Amygdala (tissue), 56 donors: ENCODE measurements around the gene PHTF2.

Experiments used
- DNase-seq, 56 donors: peaks; one replicate each; lab custom pipeline; 2025; lab: John Stamatoyannopoulos, UW

Gene PHTF2

DNA sequence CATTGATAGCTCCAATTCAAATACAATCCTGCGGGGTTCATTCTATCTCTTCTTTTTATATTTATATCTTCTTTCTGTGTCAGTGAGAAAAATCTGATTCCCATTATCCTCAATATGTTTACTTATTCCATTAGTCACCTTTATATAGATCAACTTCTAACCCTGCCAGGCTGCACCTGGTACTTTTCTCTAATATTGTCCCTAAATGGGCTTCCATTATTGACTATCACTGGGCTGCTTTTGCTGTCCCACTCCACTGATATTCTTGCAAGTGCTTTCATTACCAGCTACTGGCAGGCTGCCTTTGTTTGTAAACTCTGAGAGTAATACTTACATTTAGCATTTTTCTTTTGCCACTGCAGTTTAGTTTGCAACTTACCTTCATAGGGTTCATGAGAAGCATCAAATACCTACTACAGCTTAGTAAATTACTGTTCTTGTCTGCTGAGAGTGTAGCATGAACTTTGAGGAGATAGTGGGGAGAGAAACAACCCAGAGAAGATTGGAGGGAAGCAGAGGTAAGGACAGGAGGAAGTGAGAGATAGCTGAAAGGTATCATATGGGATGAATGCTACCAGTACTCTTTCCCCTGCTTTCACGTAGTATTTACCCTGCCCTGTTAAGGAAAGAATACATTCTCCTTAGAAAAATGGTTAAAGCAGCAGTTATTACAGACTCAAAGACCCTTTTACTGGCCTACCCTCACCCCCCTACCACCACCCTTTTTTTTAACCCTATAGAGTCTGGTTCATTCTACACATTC, 119.1 kb downstream of the PHTF2 start:
- no peak for DNase-seq

DNA sequence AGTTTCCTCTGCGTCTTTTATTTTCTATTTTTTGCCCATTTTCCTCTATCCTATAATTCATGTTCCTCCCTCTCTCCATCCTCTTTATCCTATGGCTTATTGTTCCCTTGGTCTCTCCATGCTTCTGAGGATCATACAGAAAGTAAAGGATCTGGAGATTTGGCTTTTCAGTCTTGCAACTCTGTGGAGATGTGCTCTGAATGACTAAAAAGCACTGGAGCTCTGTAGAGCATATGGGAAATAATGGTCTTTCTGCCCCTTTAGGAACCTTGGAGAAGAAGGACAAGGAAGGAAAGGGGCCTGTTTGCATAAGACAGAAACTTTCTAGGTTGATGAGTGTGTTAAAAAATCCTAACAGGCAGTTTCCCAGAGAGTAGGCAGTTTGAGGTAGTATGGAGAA, 120.1 kb downstream of the PHTF2 start:
- DNase-seq, result no peak

DNA sequence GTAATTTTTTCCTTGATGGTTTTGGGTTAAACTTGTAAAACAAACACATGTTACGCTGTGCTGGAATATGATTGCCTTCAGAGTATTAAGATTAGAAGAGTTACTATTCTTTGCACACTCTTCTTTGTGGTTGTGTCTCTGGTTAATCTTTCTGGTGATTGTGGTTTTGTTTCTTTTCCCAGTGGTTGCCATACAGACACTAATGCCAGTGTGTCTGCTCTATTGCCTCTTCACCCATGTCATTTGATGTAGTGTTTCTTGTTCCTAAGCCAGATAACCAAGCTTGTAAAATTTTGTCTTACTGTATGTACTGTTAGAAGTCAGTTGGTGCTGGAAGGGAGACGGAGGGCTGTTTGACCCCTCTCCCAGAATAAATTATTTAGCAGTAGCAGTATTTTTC, 124.8 kb downstream of the PHTF2 start:
- DNase-seq, result no peak

DNA sequence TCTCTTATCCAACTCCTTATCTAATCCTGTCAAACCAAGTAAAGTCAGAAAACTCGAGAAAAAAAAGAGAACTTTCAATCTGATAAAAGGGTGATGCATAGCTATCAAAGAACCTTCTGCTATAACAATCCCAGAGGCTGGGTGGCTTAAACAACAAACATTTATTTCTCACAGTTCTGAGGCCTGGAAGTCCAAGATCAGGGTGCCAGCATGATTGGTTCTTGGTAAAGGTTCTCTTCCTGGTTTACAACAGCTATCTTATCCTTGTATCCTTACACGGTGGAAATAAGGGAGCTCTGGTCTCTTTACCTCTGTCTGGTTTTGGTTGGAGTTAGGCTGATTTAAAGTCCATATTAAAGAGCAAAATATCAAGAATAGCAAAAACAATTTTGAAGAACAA, 131.9 kb downstream of the PHTF2 start:
- DNase-seq, result no peak

DNA sequence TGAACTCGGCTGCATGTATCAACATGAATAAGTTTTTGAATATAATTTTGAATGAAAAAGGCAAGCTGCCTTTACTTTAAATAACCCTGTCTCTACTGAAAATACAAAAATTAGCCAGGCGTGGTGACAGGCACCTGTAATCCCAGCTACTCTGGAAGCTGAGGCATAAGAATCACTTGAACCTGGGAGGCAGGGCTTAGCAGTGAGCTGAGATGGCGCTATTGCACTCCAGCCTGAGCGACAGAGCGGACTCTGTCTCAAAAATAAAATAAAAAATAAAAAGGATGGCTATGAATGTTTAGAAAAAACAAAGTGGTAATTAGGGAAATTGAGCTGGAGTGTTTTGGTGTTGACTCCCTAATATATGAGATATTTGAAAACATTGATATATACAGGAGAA, 133.3 kb downstream of the PHTF2 start:
- DNase-seq, result no peak

DNA sequence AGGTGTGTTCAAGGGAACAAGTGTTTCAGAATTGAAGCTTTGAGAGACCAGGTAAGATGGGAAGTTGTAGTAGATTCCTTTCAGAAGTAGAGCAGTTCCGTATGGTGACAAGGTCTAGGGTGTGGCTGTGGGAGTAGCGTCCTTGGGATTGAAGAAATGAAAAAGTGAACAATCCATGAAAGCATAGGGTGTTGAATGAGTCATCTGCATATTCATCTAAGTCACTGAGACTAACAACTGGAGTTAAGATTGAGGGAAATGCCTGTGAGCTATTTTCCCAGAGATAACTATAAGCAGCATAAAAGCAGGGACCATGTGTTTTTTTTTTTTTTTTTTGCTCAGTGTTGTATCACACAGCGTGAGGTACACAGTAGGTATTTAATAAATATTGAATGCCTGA, 134.8 kb downstream of the PHTF2 start:
- DNase-seq, result no peak

DNA sequence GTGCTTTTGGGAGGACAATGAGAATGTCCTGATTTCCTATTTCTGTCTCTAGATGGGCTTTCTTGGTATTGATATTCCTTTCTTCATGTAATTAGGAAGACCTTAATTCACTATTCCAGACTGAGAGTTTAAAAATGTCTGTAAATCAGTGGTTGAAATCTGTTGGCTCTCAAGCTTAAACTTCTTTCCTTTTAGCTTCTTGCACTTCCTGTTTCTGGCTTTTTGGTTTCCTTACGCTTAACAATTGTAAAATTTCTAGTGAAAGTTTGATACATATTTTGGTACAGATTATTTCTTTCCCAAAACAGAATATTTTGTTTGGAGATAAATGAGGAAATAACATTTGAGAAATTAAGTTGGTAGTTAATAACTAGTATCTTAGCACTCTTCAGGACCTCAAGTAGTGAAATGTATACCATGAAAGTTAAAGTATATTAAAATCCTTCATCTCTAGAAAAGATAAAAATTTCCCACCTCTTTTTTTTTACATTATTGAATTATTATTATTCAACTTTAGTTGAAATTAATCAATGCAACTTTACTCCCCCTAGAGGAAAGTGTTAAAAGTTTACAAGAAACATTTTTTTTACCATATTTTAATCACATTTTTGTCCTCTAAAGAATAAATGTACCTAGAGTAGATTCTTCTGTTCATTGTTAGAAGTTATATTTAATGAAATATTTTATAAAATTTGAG, 137.2 kb downstream of the PHTF2 start:
- DNase-seq, result no peak

DNA sequence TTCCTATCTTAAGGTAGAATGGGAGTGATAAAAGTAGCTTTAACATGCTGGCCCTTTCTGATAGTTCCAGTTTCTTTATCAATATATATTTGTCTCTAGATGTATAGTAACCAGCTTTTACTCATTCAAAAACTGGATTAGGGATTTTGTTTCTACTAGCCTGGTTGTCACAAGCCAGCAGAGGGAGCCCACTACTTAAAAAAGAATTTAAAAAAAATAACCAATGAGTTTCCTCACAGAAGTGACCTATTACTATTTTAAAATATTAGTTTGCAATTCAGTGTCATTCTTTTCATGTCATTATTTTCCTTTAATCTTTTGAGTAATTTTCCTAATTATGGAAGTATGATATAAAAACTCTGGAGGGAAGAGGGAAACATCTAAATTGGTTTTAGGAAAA, 142.1 kb downstream of the PHTF2 start:
- DNase-seq, result peak in 6 of 56 donors; percentile 0 to 58 (median 10)

DNA sequence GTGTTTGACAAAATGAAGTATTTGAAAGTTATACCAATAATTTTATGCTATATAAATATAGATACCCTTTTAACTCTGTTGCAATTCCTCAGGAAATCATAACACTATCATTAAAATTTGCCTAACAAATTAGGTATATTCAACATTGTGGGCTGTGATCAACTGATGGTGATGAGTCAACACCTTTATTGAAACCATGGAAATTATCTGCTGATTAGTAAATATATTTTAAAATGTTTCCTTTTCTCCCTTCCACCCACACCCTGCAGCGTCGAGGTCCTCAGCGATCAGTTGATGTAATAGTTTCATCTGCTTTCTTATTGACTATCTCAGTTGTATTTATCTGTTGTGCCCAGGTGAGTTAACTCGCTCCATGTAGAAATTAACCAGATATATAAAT, 143.9 kb downstream of the PHTF2 start:
- no peak for DNase-seq

DNA sequence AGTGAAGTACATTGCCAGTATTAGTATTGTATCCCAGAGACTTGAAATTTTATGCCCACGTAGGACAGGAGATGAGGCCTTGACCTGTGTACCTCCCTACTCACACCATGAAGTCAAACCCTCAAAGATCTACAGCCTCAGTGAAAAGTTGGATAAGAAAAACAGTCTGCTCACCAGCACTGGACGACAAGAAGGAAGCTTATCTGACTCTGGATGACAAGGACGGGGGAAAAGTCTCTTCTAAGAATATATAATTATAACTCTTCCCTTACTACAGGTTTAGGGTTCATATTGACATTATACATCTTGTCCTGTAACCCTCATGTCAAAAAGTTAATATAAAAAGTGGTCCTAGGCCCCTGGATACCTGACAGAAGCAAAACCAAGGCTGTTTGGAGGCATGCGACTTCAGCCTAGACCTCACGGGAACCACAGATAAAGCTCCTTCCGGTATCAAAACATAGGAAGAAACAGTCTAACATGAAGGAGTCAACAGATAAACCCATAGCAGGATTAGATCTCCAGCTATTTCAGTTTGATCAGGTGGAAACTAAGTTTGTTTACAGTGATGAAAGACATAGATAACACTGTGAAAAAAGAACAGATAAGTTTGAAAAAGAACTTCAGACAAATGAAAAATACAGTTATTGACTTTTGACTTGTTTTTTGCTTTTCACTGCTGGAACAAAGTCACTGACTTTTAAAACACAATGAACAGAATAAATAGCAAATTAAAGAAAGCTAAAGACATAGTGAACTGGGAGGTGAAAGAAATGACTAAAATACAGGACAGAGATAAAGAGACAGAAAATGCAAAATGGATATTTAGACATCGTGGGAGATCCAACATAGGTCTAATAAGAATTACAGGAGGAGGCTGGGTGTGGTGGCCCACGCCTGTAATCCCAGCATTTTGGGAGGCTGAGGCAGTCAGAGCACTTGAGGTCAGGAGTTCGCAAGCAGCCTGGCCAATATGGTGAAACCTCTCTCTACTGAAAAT, 145.9 kb downstream of the PHTF2 start:
- DNase-seq, result no peak

DNA sequence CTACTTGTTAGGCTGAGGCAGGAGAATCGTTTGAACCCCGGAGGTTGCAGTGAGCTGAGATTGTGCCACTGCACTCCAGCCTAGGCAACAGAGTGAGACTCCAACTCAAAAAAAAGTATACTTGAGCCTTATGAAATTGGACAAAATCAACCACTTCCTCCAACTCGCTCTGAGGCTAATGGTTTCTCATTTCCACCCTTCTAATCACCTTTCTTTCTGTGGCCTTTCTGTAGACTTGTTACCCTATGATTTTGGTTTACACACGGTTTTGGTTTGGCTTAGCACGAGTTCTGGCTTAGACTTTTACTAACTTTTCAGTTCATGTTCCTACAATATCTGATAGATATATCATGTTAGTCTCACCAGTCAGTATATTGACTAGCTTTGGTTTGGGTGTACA, 152.0 kb downstream of the PHTF2 start:
- no peak for DNase-seq

DNA sequence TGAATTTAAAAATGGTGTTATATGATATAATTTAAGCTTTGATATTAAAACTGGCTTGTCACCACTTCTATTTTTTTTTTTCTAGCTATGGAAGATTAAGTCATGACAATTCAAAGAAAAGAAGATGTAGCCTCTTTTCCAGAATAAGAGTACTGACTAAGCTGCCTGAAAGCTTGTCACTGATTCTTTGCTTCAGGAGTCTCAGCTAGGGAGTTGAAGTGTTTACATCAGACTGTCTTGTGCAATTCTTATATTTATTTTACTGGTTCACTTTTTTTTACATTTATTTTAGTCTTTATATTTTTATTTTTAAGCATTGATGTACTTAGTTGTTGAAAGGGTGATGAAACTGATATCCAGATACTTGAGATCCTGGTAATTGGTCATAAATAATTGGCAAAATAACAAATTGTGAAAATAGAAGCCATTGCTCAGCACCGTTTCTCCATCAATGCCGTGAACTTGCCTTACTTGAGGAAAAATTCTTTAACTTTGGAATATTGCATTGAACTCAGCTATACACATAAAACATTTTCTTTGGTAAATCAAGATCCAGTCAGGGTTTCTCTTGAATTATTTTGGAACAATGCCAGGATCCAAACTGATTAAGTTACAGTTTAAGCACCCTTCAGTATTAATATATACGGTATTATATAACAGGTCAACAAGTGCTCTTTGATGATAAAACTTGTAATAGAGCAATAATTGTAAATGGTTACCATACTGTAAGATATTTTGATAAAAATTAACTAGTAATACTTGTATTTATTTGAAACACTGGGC, 156.4 kb downstream of the PHTF2 start:
- no peak for DNase-seq

DNA sequence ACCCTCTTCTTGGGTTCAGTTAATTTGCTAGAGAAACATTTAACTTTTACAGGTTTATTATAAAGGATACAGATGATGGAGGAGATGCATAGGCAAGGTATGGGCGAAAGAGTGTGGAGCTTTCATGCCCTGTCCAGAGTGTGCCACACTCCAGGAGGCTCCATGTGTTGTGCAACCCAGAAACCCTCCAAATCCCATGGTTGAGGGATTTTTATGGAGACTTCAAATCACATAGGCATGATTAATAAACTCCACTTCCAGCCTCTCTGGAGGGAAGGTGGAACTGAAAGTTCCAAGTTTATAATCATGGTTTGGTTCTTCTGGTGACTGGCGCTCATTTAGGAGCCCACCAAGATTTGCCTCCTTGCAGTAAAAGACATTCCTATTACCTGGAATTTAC, 159.9 kb downstream of the PHTF2 start:
- DNase-seq, result no peak

DNA sequence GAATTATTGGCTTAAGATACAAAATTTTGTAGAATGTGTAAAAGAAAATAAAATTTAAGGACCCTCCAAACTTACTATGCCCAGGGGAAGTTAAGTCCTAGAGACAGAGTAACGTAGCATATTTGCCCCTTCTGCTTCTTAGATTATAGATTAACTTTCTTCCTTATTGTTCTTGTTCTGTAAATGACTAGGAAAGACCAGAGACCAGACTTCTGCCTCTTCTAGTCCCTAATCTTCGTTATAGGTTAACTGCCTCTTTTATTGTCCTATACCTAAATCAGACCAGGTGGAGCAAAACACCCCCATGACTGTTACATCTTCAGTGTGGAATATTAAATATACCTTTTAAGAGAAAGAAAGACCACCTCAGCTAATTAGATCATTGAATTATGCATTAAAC, 160.5 kb downstream of the PHTF2 start:
- DNase-seq, result no peak

DNA sequence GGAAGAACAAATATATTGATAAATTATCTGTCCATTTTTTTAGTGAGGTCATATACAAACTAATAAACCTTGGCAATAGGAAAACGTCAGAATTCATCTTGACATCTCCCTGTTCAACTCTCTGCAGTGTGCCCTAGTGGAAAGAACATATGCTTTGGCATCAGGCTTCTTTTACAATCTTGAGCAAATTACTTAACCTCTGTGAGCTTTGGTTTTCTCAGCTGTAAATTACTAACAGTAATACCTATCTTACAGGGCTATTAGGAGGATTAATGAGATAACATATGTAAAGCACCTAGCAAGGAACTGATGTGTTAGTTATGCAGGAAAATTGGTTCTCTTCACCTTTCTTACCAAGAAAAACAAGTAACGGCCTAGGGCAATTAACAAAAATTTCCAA, 161.8 kb downstream of the PHTF2 start:
- no peak for DNase-seq

DNA sequence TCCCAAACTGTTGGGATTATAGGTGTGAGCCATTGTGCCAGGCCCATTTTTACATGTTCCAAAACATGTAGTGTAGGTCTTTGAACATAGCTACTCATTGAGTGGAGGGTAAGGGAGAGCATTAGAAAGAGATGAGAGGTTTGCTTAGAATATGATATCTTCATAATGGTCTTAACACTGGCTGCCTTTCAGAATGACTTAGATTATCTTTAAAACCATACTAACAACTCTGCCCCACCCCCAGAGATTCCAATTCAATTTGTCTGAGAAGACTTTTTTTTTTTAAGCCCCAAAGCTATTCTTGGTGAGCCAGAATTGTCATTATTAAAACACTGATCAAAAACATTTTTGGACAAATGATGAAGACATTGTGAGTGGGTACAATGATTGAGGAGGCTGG, 168.9 kb downstream of the PHTF2 start:
- no peak for DNase-seq

DNA sequence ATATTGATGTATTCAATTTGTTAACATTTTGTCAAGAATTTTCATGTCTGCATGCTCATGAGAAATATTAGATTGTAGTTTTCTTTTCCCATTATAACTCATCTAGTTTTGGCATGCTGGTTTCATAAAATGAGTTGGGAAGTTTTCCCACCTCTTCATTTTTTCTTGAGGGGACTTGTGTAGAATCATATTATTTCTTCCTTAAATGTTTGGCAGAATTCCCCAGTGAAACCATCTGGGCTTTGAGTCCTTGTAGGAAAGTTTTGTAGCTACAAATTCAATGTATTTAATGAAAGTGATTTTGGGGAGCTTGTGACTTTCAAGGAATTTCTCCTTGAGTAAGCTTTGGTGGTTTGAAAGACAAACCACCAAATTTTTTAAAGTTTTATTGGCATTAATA, 173.2 kb downstream of the PHTF2 start:
- no peak for DNase-seq

DNA sequence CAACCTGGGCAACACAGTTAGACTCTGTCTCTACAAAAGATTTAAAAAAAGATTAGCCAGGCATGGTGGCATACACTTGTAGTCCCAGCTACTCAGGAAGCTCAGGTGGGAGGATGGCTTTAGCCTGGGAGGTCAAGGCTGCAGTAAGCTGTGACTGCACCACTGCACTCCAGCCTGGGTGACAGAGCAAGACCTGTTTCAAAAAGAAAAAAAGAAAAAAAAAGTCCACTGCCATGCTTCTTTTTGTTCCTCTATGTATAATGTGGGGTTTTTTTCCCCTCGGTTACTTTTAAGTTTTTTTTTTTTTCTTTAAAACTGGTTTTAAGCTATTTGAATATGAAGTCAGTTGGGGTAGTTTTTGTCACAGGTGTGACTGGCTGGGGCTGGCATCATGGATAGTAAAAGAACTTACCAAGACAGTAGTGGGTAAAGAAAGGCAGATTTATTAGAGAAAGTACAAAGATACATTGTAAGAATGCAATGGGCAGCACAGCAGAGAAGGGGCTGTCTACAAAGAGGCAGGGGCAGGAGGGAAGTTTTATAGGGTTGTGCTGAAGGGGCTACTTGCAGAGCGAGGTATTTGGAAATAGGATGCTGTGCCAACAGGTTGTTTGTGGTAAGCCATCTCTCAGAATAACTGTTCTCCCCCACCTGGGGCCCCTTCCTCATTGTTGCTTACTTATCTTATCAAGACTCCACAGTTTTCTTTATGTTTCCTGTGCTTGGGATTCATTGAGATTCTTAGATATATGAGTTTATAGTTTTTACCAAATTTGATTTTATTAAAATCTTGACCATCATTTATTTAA, 177.3 kb downstream of the PHTF2 start:
- DNase-seq, result no peak

DNA sequence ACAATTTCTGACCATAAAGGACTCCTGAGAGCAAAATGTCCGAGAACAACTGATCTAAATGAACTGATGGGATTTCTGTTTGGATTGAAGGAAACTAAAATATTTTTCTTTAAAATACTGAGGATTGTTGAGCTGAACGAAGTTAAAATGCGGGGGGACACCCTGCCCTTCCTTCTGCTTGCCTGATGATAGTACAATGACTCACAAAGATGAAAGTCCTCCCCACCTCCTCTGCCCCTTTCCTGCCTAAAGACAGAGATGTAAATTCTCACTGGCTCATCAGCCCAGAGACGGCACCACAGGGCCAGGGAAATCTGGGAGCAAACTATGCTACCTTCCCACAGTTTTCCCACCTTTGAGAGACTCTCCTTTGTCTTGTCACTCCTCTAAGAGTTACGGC, 180.6 kb downstream of the PHTF2 start:
- no peak for DNase-seq
